ENCODE measurements around the gene RBM38.

- TF ChIP-seq ZNF707 (tag by site-specific recombination; IDR thresholded peaks at IDR 0.05), result no peak
- no peak for TF ChIP-seq CTCF (tag by site-specific recombination; IDR thresholded peaks at IDR 0.05)
- TF ChIP-seq ZBTB48 (tag by site-specific recombination; IDR thresholded peaks at IDR 0.05), result no peak
- TF ChIP-seq OVOL3 (tag by site-specific recombination; IDR thresholded peaks at IDR 0.05), result no peak
- no peak for TF ChIP-seq ZNF292 (tag by site-specific recombination; IDR thresholded peaks at IDR 0.05; ENCODE audit: borderline replicate concordance, low read depth)
- TF ChIP-seq KLF1 (tag by site-specific recombination; IDR thresholded peaks at IDR 0.05), result no peak
- TF ChIP-seq, protein P1, sequence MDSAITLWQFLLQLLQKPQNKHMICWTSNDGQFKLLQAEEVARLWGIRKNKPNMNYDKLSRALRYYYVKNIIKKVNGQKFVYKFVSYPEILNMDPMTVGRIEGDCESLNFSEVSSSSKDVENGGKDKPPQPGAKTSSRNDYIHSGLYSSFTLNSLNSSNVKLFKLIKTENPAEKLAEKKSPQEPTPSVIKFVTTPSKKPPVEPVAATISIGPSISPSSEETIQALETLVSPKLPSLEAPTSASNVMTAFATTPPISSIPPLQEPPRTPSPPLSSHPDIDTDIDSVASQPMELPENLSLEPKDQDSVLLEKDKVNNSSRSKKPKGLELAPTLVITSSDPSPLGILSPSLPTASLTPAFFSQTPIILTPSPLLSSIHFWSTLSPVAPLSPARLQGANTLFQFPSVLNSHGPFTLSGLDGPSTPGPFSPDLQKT (IDR thresholded peaks at IDR 0.05; ENCODE audit: borderline replicate concordance, low read depth, low read length), result no peak
- TF ChIP-seq, protein P2, sequence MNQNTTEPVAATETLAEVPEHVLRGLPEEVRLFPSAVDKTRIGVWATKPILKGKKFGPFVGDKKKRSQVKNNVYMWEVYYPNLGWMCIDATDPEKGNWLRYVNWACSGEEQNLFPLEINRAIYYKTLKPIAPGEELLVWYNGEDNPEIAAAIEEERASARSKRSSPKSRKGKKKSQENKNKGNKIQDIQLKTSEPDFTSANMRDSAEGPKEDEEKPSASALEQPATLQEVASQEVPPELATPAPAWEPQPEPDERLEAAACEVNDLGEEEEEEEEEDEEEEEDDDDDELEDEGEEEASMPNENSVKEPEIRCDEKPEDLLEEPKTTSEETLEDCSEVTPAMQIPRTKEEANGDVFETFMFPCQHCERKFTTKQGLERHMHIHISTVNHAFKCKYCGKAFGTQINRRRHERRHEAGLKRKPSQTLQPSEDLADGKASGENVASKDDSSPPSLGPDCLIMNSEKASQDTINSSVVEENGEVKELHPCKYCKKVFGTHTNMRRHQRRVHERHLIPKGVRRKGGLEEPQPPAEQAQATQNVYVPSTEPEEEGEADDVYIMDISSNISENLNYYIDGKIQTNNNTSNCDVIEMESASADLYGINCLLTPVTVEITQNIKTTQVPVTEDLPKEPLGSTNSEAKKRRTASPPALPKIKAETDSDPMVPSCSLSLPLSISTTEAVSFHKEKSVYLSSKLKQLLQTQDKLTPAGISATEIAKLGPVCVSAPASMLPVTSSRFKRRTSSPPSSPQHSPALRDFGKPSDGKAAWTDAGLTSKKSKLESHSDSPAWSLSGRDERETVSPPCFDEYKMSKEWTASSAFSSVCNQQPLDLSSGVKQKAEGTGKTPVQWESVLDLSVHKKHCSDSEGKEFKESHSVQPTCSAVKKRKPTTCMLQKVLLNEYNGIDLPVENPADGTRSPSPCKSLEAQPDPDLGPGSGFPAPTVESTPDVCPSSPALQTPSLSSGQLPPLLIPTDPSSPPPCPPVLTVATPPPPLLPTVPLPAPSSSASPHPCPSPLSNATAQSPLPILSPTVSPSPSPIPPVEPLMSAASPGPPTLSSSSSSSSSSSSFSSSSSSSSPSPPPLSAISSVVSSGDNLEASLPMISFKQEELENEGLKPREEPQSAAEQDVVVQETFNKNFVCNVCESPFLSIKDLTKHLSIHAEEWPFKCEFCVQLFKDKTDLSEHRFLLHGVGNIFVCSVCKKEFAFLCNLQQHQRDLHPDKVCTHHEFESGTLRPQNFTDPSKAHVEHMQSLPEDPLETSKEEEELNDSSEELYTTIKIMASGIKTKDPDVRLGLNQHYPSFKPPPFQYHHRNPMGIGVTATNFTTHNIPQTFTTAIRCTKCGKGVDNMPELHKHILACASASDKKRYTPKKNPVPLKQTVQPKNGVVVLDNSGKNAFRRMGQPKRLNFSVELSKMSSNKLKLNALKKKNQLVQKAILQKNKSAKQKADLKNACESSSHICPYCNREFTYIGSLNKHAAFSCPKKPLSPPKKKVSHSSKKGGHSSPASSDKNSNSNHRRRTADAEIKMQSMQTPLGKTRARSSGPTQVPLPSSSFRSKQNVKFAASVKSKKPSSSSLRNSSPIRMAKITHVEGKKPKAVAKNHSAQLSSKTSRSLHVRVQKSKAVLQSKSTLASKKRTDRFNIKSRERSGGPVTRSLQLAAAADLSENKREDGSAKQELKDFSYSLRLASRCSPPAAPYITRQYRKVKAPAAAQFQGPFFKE (tag by site-specific recombination; IDR thresholded peaks at IDR 0.05; ENCODE audit: borderline replicate concordance), result no peak
- TF ChIP-seq MYNN (tag by site-specific recombination; IDR thresholded peaks at IDR 0.05; ENCODE audit: borderline replicate concordance), result no peak
- TF ChIP-seq, protein P3, sequence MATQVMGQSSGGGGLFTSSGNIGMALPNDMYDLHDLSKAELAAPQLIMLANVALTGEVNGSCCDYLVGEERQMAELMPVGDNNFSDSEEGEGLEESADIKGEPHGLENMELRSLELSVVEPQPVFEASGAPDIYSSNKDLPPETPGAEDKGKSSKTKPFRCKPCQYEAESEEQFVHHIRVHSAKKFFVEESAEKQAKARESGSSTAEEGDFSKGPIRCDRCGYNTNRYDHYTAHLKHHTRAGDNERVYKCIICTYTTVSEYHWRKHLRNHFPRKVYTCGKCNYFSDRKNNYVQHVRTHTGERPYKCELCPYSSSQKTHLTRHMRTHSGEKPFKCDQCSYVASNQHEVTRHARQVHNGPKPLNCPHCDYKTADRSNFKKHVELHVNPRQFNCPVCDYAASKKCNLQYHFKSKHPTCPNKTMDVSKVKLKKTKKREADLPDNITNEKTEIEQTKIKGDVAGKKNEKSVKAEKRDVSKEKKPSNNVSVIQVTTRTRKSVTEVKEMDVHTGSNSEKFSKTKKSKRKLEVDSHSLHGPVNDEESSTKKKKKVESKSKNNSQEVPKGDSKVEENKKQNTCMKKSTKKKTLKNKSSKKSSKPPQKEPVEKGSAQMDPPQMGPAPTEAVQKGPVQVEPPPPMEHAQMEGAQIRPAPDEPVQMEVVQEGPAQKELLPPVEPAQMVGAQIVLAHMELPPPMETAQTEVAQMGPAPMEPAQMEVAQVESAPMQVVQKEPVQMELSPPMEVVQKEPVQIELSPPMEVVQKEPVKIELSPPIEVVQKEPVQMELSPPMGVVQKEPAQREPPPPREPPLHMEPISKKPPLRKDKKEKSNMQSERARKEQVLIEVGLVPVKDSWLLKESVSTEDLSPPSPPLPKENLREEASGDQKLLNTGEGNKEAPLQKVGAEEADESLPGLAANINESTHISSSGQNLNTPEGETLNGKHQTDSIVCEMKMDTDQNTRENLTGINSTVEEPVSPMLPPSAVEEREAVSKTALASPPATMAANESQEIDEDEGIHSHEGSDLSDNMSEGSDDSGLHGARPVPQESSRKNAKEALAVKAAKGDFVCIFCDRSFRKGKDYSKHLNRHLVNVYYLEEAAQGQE (tag by site-specific recombination; IDR thresholded peaks at IDR 0.05), result no peak
- TF ChIP-seq, protein P4, sequence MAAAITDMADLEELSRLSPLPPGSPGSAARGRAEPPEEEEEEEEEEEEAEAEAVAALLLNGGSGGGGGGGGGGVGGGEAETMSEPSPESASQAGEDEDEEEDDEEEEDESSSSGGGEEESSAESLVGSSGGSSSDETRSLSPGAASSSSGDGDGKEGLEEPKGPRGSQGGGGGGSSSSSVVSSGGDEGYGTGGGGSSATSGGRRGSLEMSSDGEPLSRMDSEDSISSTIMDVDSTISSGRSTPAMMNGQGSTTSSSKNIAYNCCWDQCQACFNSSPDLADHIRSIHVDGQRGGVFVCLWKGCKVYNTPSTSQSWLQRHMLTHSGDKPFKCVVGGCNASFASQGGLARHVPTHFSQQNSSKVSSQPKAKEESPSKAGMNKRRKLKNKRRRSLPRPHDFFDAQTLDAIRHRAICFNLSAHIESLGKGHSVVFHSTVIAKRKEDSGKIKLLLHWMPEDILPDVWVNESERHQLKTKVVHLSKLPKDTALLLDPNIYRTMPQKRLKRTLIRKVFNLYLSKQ (tag by site-specific recombination; IDR thresholded peaks at IDR 0.05; ENCODE audit: borderline replicate concordance), result no peak
- TF ChIP-seq ZNF404 (tag by site-specific recombination; IDR thresholded peaks at IDR 0.05), result no peak
- TF ChIP-seq ZNF184 (tag by site-specific recombination; IDR thresholded peaks at IDR 0.05), result no peak
Observed at GRCh38 chr20:57398231-57398821, 7.1 kb downstream of the RBM38 start.
